Panc1 (cell line): ENCODE measurements around the gene SLC7A1.

ENCODE experiments used
- CTCF ChIP-seq: fragments of 450-650 bp; IDR thresholded peaks from 2 replicates; pipeline ENCODE4 v1.5.1; 2017; ENCODE audit warnings: mild to moderate bottlenecking
- POLR2AphosphoS5 ChIP-seq: IDR thresholded peaks from 2 replicates; pipeline ENCODE4 v1.6.1; 2012; ENCODE audit warnings: mild to moderate bottlenecking, low read depth, low read length, moderate library complexity
- REST ChIP-seq, 2 experiments: IDR thresholded peaks; 2 replicates each; pipeline ENCODE4 v1.6.1; 2011 to 2012; ENCODE audit warnings: low read depth in 2 of 2, control low read depth in 1 of 2, low read length in 1 of 2, mild to moderate bottlenecking in 1 of 2, moderate library complexity in 1 of 2; ENCODE audit not compliant: insufficient read depth in 1 of 2
- TCF7L2 ChIP-seq: IDR thresholded peaks from 2 replicates; pipeline ENCODE4 v1.6.1; 2011; ENCODE audit warnings: mild to moderate bottlenecking, low read depth, low read length, inconsistent platforms

- TF ChIP-seq CTCF, result no peak
- no peak for TF ChIP-seq POLR2AphosphoS5
- TF ChIP-seq REST (IDR thresholded peaks at IDR 0.05; ENCODE audit: insufficient read depth in 1 of 2, low read depth in 2 of 2, low read length in 1 of 2), result no peak
- TF ChIP-seq TCF7L2, result no peak
Observed at GRCh38 chr13:29527916-29528315, 67.6 kb downstream of the SLC7A1 start.
